PC-3 (cell line): ENCODE measurements around the gene SCAMP4.

Experiments
- CTCF ChIP-seq: fragments of 300-600 bp; sonication (generic); conservative IDR thresholded peaks from 2 replicates; pipeline ENCODE4 v1.5.1; 2017; ENCODE audit warnings: antibody characterized with exemption, low read depth, mild to moderate bottlenecking, low read length
- EZH2 ChIP-seq: fragments of 300-600 bp; sonication (generic); IDR thresholded peaks from one replicate; pipeline ENCODE4 v1.6.1; 2017; ENCODE audit warnings: antibody characterized with exemption, mild to moderate bottlenecking, low read length; ENCODE audit not compliant: unreplicated experiment
- EZH2phosphoT487 ChIP-seq: fragments of 300-600 bp; sonication (generic); IDR thresholded peaks from 2 replicates; pipeline ENCODE4 v1.6.1; 2018; ENCODE audit warnings: mild to moderate bottlenecking, antibody characterized with exemption, low read length, borderline replicate concordance

DNA sequence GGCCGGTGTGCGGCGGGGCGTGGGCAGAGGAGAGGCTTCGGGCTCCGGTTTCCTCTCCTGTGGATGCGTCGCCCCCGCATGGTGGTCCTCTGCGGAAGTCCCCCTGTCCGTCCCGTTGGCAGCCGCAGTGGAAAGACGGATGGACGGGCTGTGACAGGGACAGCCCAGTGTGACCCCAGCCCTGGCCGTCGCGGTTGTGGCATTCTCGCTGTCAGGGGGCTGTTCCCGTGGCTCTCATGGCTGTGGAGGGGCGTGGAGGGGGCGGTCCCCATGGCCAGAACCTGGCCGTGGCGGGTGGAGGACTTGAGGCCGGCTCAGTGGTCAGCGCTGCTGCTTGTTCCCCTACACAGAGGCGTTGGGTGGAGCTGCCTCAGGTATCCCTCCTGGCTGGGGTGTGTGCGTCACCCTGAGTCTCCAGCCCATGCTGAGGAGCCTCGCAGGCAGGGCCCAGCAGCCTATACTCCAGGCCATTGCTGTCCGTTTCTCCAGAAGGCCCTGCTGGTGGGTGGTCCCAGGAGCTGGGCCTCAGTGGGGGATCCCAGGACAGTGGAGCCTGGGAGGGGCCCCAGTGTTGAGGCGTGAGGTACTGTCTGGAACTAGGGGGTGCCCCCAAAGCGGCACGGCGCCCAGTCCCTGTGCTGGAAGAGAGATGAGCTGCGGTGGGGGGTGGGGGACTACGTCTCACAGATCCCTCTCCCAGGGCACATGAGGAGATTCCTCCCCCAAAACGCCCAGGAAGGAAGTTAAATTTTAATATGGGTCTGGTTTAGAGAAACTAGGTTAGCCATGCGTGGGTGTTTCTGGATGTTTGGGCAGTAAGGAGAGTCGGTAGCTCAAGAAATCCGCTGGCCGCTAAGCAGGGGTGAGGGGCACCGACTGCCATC is 56.0 kb downstream of the SCAMP4 start:
- TF ChIP-seq CTCF (no peak), EZH2 (no peak), EZH2phosphoT487 (no peak)
